Sciatic nerve (tissue), 2 donors: Measurements from ENCODE around the gene LANCL2. TPM values are rescaled to one million over a fixed set of nuclear protein-coding genes. Genes with fewer than 3 reads are reported as not detected.
"Not testable (repeated sequence)": the region's sequence is repeated elsewhere in the genome, so short reads cannot be mapped to it uniquely, and the experiment has no call there.

ENCODE experiments used
- ATAC-seq: fragments of 200-7000 bp; cut with Tn5 transposase; one replicate; pipeline ENCODE4 v1.9.1; 2020; ENCODE audit warnings: mild to moderate bottlenecking, moderate library complexity
- DNase-seq: peaks from one replicate; pipeline ENCODE4 v3.0.0-alpha.2; 2020; ENCODE audit warnings: low spot score
- intact Hi-C: fragments of 100-400 bp; cut with DNase I; formaldehyde crosslinking; loops from one replicate; pipeline ENCODE4 v1.14.2; 2022
- total RNA-seq: library from RNA; stranded (reverse); fragmentation: NEBNext Ultra II Directional; extraction: Animal tissue kit (Norgen Biotek cat#: 25700); gene quantifications from one replicate; pipeline ENCODE4 v1.2.1, GENCODE V29; 2021
- donor health status: DM: no; HTN: no; CAD: no.
- donor health status: DM: no; HTN: no; CAD: no.

LANCL2 gene
- total RNA-seq, 1 donor from 2014 or later = 9.3 TPM

DNA sequence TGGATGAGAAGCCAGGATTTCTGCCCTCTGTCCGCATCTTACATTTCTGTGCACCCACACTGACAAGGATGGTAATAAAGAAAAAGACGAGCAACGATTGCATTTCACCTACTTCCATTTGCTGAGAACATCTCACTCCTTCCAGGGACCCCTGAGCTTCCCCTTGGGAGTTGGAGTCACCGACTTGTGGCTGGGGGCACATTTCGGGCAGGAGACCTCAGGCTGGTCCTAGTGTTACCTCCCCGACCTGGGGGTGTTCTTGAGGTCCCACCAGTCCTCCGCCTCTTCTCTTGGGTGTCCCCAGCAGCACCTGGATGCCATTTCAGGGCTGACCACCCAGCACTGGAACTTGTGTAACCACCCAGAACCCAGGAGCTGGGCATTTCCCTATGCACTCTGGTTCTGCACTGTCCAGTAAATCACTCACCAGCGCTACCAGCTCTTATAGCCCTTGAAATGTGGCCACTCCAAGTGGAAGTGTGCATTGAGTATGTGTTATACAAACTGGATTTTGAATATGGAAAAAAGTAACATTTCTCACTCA is 84.9 kb downstream of the LANCL2 start:
- intact Hi-C loops = no loop called here
- ATAC-seq (no peak), DNase-seq (no peak)

DNA sequence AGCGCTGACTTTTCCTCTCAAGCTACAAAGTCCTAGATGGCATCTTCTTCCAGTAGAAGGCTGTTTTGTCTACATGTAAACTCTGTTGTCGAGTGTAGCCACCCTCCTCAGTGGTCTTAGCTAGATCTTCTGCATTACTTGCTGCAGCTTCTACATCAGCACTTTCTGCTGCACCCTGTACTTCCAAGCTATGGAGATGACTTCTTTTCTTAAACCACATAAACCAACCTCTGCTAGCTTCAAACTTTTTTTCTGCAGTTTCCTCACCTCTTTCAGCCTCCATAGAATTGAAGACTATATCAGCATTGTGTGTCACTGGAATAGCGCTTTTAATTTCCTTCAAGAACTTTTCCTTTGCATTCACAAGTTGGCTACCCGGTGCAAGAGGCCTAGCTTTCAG is 87.8 kb downstream of the LANCL2 start:
- intact Hi-C loops = no loop called here
- DNase-seq (no peak), ATAC-seq (no peak)

DNA sequence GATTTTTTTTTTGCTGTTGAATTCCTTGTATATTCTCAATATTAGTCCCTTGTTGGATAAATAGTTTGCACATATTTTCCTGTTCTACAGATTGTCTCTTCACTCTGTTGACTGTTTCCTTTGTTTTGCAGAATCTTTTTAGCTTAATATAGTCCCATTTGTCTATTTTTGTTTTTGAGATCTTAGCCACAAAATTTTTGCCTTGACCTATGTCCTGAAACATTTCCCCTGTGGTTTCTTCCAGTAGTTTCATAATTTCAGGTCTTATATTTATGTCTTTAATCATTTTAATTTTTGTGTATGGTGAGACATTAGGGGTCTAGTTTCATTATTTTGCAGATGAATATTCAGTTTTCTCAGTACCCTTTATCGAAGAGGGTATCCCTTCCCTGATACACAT is 92.7 kb downstream of the LANCL2 start:
- ATAC-seq (no peak), DNase-seq (no peak)
- intact Hi-C loops = no loop called here

DNA sequence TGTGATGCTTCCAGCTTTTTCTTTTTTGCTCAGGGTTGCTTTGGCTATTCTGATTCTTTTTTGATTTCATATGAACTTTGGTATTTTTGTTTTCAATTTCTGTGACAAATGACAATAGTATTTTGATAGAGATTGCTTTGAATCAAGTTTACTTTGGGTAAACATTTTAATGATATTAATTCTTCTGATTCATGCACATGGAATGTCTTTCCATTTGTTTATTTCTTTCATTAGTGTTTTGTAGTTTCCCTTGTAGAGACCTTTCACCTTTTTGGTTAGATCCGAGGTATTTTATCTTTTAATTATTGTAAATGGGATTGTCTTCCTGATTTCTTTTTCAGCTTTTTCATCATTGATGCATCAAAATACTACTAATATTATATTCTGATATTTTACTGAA is 93.2 kb downstream of the LANCL2 start:
- ATAC-seq (no peak), DNase-seq (no peak)
- intact Hi-C loops = no loop called here

DNA sequence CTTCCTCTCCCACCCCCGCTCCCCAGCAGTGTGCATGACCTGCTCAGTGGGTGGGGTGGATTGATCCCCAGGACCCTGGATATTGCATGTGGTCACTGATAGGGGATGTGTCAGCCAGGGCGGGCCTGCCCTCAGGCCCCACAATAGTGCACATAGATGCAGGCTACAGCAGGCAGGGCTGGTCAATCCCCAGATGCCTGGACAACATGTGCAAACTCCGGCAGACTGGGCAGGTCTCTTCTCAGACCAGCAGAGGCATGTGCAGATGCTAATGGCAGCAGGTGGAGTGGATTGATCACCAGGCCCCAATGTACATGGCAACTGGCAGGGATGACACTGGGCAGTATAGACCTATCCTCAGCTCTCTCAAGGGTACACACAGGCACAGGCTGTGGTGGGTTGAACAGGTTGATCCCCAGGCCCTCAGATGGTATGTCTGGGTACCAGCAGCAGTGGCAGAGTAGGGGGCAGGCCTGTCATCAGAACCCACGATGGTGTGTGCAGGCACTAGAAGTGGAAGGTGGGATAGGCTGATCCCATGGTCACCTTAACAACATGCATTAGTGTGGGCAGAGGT is 98.6 kb downstream of the LANCL2 start:
- intact Hi-C loops = no loop called here
- DNase-seq = no peak
- ATAC-seq = no peak

DNA sequence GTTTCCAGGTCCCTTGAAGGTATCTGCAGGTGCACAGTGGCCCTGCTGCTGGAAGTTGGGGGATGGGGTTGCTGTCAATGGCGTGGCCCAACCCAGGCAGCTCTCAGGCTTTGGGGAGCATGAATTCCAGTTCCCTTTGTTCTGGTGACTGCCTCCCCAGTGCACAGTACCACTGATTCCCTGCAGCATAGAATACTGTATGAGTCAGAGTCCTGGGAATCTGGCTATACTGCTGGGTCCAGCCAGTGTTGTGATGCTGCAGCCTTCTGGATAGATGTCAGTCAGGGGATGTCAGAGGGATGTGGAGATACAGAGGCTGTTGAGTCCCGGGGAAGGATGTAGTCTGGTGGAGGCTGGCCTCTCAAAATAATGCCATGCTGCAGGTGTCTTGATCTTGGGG is 99.3 kb downstream of the LANCL2 start:
- intact Hi-C loops = no loop called here
- ATAC-seq = no peak
- DNase-seq = no peak

DNA sequence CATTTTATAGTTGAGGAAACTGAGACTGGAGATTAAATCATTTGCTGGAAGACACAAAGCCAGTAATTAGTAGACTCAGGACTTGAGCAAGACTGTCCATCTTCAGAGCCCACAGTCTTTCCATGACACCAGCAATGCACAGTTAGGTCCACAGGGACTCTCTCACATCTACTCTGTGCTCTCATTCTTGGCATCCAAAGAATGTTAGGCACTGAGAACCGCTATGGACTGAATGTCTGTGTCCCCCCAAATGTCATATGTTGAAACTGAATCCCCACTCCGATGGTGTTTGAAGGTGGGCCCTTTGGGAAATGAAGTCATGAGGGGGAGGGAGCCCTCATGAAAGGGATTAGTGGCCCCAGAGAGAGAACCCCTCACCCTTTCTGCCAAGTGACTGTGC is 100.6 kb downstream of the LANCL2 start:
- ATAC-seq (no peak), DNase-seq (no peak)
- intact Hi-C loops = no loop called here

DNA sequence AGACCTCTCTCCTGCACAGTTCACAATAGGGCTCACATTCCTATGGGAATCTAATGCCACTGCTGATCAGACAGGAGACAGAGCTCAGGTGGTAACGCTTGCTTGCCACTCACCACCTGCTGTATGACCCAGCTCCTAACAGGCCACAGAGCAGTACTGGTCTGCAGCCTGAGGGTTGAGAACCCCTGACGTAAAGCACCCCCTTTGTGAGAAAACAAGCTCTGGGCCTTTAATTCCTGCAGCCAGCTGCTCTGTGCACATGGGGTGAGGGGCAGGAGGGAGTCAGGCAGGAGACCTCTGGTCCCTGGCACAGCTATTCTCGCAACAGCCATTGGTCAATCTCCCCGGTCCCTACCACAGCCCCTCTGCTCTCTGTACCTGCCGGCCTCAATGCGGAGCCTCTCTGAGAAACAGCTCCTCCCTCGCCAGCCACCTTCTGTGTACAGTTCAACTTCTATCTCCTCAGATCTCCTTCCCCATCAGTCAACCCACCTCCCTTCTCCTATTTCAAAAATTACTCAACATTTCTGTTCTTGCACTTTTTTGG is 102.0 kb downstream of the LANCL2 start:
- intact Hi-C loops = no loop called here
- DNase-seq (no peak), ATAC-seq (no peak)

DNA sequence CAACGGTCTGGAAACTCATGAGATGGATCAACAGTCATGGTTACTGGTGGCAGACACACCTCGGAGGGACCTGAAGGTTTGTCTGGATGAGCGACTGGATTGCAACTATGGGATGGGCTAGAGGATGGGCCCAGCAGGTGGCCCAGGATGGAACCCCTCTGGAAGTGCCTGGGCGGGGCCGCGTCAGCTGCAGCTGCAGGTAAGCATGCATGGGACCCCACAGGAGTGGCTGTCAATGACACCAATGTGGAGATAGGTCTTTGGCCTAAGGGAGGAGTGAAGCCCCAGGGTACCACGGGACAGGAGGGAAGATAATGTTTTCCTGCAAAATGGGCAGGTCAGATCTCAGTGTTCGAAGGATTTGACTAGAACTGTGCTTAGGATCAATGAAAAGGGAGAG is 103.4 kb downstream of the LANCL2 start:
- DNase-seq (no peak), ATAC-seq (no peak)
- intact Hi-C loops = no loop called here

DNA sequence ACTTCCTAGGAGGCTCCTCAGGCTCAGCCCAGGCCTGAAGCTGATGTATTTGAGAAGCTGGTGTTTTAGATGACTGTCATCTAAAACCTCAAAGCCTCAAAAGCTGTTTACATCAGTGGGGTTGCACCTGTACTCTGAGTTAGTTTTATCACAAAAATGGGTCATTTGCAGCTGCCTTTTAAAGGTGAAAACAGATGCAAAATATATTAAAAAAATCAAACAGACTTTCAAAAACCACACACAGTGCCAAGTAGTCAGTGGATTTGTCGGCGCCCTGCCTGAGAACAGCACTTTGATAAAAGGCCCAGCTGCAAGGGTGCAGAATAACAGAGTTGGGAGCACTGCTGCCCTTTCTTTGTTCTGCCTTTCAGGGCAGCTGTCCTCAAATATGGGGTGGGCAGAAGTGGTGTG is 104.1 kb downstream of the LANCL2 start:
- no peak for ATAC-seq
- DNase-seq = no peak
- intact Hi-C loops = no loop called here

DNA sequence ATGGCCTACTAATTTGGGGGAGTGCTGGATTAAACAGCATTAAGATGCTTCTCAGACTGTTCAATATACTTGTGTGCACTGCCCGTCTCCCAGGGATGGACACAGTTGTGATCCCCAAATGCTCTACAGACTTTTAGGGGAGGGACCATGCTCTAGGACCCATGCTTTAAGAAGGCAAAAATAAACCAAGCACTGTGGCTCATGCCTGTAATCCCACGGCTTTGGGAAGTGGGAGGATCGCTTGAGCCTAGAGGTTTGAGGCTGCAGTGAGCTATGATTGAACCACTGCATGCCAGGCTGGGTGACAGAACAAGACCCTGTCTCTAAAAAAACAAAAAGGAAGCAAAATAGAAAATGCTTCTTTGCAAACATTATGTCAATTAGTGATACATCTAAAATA is 104.6 kb downstream of the LANCL2 start:
- no peak for DNase-seq
- no peak for ATAC-seq
- intact Hi-C loops = no loop called here

DNA sequence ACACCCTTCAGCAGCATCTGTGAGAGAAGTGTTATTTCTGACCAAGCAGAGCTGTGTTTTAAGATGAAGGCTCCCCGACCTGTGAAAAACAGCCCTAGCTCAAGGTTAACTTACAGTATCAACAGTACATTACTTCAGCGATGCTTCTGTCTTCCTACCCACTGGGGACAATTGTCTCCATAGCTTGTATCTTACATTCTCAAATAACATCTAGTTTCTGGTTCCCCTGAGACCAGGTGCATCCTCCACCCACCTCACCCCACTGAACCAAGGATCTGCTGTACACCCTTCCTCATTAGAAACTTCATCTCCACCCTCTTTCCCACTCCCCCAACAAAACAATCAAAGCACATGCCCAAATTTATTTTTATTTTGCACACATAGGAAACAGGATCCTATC is 105.1 kb downstream of the LANCL2 start:
- intact Hi-C loops = no loop called here
- DNase-seq (no peak), ATAC-seq (no peak)

DNA sequence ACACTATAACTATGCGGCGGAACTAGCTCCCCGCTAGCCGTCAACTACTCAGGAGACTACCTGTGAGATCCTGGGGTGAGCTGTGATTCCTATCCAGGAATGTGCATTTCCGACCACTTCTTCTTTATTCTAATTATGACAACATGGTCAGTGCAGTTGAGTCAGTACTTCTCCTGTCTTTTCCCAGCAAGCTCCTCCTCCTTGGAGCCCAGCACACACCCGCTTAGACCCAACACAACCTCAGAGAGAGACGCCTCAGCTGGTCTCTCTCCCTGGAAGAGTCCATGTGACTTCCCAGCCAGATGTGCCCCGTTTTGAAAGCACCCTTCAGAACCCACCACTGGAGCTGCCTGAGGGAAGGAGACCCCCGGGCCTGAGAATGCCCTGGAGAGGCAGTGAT is 106.5 kb downstream of the LANCL2 start:
- DNase-seq, intact Hi-C loops, ATAC-seq: not testable (repeated sequence)

DNA sequence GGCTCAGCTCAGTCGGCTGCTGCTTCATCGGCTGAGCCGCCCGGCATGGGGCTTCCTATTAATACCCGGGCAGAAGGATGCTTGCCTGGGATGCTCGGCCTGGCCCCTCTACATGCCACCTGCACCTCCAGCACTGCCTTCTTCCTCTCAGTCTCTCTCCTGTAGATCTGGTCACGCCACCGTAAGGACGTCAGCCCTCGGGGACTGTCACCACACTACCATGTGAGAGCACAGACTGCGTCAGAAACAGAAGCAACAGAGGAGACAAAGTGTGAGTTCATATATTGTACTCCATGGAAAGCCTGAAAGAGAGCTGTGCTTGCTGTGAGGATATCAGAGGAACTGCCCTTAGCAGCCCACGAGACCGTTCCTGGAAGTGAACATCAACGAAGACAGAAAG is 107.3 kb downstream of the LANCL2 start:
- DNase-seq, ATAC-seq, intact Hi-C loops: not testable (repeated sequence)

DNA sequence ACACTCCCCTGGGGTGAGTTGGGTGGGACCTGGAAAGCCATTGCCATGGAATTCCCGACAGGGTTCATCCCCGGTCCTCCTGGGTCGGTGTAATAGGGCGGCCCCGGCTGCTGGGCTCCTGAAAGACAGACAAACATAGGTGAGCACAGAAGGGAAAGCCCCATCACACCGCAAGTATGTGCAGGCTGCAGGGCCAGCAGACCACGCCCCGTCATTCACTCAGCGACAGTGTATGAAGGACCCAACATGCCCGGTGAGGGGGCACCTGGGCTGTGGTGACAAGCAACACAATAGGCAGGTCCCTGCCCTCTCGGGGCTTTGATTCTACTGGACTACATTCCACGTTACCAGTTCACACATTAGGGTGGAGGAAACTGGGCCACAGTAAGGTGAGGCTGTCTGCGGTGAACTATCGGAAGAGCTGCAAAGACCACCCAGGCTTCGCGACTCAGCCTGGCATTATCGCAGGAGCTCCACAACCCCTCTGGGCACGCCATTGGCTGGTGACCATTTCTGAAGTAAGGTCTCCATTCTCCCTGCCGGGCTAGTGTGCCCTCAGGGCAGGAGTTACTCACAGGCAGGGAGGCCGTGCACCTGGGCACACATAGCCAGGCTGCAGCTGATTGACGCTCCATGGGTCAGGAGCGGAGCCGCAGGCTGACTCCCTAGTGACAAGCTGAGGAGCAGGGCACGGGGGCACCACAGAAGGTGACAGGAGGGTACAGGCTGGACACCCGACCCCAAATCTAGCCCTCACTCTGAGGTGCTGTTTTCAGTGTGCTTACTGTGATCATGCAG is 108.0 kb downstream of the LANCL2 start:
- ATAC-seq = no peak
- intact Hi-C loops = no loop called here
- peak; percentile 35 for DNase-seq

DNA sequence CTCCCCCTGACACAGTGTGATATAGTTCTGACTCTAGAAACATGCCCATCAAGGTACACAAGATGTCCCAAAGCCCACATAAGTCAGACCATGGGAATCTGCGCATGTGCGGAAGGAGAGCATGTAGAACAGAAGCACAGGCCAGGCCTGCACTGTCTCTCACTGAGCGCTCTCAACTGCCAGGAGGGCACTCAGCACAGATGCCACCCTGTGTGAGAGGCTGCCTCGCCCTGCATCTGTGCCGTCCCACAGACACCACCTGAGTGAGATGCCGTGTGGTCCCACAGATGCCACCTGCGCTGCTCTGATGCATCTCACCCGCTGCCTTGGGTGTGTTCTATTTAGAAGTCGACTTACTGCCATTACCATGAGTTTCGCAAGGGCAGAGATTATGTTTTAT is 108.8 kb downstream of the LANCL2 start:
- DNase-seq = no peak
- ATAC-seq = no peak
- intact Hi-C loops = no loop called here

DNA sequence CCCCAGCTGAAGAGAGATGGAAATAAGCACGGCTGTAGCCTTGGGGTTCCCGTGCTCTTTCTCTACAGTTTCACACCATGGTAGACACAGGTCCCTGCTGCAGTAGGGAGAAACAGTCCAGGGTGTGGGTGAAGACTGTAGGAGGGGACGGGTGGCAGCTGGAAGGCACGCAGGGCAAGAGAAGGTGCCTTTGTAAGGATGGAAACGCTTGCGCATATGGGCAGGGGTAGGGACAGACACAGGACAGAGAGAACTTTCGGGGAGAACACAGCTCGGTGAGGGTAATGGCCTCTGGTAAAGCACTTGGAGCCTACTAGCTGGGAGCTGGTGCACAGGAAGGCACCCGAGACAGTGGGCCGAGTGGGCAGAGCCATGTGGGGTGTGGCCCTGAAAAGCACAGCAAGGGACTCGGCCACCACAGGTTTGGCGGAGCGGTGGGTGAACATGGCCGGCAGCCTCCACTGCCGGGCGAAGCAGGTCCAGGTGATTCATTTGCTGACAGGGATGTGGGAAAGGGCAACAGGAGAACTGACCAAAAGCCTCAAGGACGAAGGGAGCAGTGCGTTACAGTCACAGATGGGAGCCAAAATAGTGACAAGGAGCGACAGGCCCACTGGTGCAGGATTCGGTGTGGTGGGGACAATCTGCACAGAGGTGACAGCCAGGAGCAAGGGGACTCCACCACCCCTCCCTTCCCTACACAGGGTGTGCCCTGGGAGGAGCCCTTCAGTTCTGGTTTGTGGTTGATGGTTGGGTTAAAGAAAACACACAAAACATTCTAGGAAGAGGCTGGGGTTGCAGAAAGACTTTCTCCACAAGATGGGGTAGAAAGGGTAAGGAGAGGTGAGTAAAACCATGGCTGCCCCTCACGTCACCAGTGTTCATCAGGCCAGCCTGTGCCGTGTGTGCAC is 110.1 kb downstream of the LANCL2 start:
- DNase-seq = no peak
- intact Hi-C loops = no loop called here
- peak; percentile 23 for ATAC-seq

DNA sequence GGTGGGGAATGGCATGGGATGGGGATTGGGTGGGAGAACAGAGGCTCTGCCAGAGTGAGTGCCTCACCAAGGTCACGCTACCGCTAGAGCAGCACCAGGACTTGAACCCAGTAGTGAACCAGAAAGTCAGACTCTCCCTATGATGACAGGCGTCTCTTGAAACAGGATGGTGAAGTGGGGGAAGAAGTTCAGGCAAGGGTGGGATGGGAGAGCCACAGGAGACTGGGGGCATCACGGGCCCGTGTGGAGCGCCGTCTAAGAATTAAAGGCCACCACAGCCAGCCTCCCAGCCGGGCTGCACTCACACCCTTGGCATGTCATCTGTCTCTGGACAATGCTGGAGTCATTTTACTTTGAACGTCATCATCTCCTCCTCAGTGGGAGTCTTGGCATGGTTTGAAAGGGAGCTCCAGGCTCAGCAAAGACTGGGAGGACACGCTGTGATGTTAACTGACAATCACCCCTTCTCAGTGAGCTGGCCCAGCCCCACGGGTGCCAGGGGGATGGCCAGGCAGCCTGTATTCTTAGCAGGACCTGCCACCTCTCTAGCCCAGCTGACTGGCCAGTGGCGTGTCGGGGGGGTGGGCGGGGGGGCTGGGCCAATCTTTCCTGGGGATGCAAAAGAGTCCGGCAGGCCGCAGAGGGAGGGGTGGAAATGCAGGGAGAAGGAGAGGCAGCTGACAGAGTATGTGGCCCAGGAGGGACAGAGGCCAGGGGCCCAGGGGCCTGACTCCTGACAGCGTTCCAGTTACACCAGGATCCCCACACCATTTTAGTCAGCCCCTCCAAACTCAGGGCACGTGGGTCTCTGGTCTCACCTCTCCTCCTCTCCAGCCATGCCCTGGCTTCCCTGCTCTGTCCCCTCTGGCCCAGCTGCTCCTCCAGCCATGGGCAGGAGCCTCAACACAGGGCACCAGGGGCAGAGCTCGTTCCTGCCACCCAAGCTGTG is 111.0 kb downstream of the LANCL2 start:
- peak; percentile 27 for ATAC-seq
- DNase-seq = no peak
- intact Hi-C loops = no loop called here
